Heart left ventricle (tissue), 16 donors: ENCODE results near the gene COMMD1. TPM values are rescaled to one million over a fixed set of nuclear protein-coding genes. Genes with fewer than 3 reads are reported as not detected.

Experiments
- ATAC-seq, 4 donors: fragments of 200-7000 bp; cut with Tn5 transposase; one replicate each; pipeline ENCODE4 v1.9.1; 2020 to 2022; ENCODE audit warnings: moderate library complexity in 4 of 4, mild to moderate bottlenecking in 3 of 4, moderate number of reproducible peaks in 1 of 4
- DNase-seq, 5 donors: peaks; one replicate each; pipeline ENCODE4 v3.0.0-alpha.2; 2020
- H3K27ac ChIP-seq, 12 donors: fragments of 200-600 bp; sonication (generic) in 4 of 12; one replicate each; pipeline versions ENCODE4 v1.5.0 to v1.8.0; 2016 to 2022; ENCODE audit warnings: mild to moderate bottlenecking in 2 of 12
- H3K27me3 ChIP-seq, 9 donors: fragments of 200-600 bp; sonication (generic) in 2 of 9; one replicate each; pipeline versions ENCODE4 v1.5.1 to v1.8.0; 2016 to 2022; ENCODE audit warnings: mild to moderate bottlenecking in 3 of 9
- H3K36me3 ChIP-seq, 9 donors: fragments of 200-600 bp; sonication (generic) in 2 of 9; one replicate each; pipeline versions ENCODE4 v1.5.0 to v1.8.0; 2018 to 2022; ENCODE audit warnings: mild to moderate bottlenecking in 2 of 9
- H3K4me1 ChIP-seq, 12 donors: fragments of 200-600 bp; sonication (generic) in 4 of 12; one replicate each; pipeline versions ENCODE4 v1.5.0 to v1.8.0; 2016 to 2022; ENCODE audit warnings: mild to moderate bottlenecking in 3 of 12
- H3K4me3 ChIP-seq, 12 donors: fragments of 200-600 bp; sonication (generic) in 4 of 12; one replicate each; pipeline versions ENCODE4 v1.5.0 to v1.8.0; 2017 to 2022; ENCODE audit warnings: mild to moderate bottlenecking in 9 of 12, moderate library complexity in 4 of 12
- H3K9me3 ChIP-seq, 12 donors: fragments of 200-600 bp; sonication (generic) in 4 of 12; one replicate each; pipeline versions ENCODE4 v1.5.0 to v1.8.0; 2016 to 2022; ENCODE audit warnings: mild to moderate bottlenecking in 1 of 12
- CTCF ChIP-seq, 12 donors: fragments of 200-600 bp; sonication (generic) in 4 of 12; IDR thresholded peaks; one replicate each; pipeline versions ENCODE4 v1.5.0 to v1.8.0; 2018 to 2022; ENCODE audit warnings: antibody characterized with exemption in 12 of 12, mild to moderate bottlenecking in 5 of 12
- POLR2A ChIP-seq, 2 donors: fragments of 450-650 bp; IDR thresholded peaks; one replicate each; pipeline ENCODE4 v1.6.1; 2017; ENCODE audit warnings: antibody characterized with exemption in 2 of 2, mild to moderate bottlenecking in 2 of 2, moderate library complexity in 2 of 2
- WGBS, 4 donors: extraction: QIAGEN DNeasy Blood & Tissue Kit in 2 of 4; methylation state at CpG; one replicate each; pipeline versions ENCODE4 v1.1.5 to v1.1.7; 2013 to 2018; 5-methylcytosine and 5-hydroxymethylcytosine counted together
- intact Hi-C, 10 donors: fragments of 100-400 bp; cut with DNase I; formaldehyde crosslinking; loops; one replicate each; pipeline versions ENCODE4 v1.11.1 to v1.14.2; 2022
- polyA plus RNA-seq, 2 donors: library from polyadenylated mRNA; stranded (reverse); fragments of 200-250 nt; gene quantifications; one replicate each; pipeline ENCODE4 v1.2.3, GENCODE V29; 2013
- total RNA-seq, 9 donors: library from RNA; depleted of rRNA in 2 of 9; stranded (reverse); fragments of >200 nt in 2 of 9; fragmentation: NEBNext Ultra II Directional in 3 of 9; extraction: Animal tissue kit (Norgen Biotek cat#: 25700) in 3 of 9; gene quantifications; one replicate each; pipeline versions ENCODE4 v1.1.0 to v1.2.4, GENCODE V29; 2016 to 2023
- donor health status: ischemic (EF 13 %, LVEDD 7.1; RV severe dilation, severe dysfunction).
- donor health status: healthy with polysubstance abuse.
- donor health status: DM: no; HTN: yes; CAD: no.
- donor health status: DM: no; HTN: no; CAD: no.
- donor health status: ischemic (EF 25% LVEDD 6.9; RV normal size, moderate dysfunction).
- donor health status: ischemic (EF 25% LVEDD 5.7; RV mildly dilated, moderate dysfunction).
- donor health status: healthy.
- donor health status: DM: yes; HTN: yes; CAD: no.
- donor health status: ischemic (EF 35%, LVEDD 5.7; RV mildly dilated, moderate dysfunction).
- donor health status: nonischemic (EF 11% LVEDD 7.7; RV severe dilation, severe dysfunction).
- donor health status: DM: yes; HTN: yes; CAD: no.
- donor health status: PGD.
- donor health status: ischemic (EF 29% LVEDD 5.4; RV normal size, mild dysfunction).
- donor health status: nonischemic (EF 23%, LVEDD 6.1; RV moderate dilation, normal function).

The COMMD1 gene
- total and polyA plus RNA-seq, 11 donors, result 50.1 to 99.5 (median 69.3) TPM

GRCh38 chr2:62089658-62090057 is 184.2 kb downstream of the COMMD1 start:
- ATAC-seq (peak in 1 of 4 donors; percentile 39), DNase-seq (no peak)
- WGBS, 4 donors, result 53 to 79% (median 66%) methylated on average over 3 of the region's 3 CpGs
- TF ChIP-seq POLR2A (IDR thresholded peaks at IDR 0.05), result no peak
- no peak for TF ChIP-seq CTCF (IDR thresholded peaks at IDR 0.05)
- Histone ChIP-seq H3K4me1 (peaks cover 0 to 6% (median 0%) of the 10 kb centered on the region in 12 donors), H3K4me3 (no peak overlapping the region), H3K36me3 (no peaks in the 10 kb centered on the region), H3K9me3 (no peaks in the 10 kb centered on the region), H3K27ac (no peak overlapping the region), H3K27me3 (no peaks in the 10 kb centered on the region)
- intact Hi-C loops, result no loop called here

- Histone ChIP-seq H3K27ac (no peak overlapping the region), H3K4me1 (peaks cover 0 to 3% (median 0%) of the 10 kb centered on the region in 12 donors), H3K9me3 (no peaks in the 10 kb centered on the region), H3K4me3 (no peak overlapping the region), H3K27me3 (no peaks in the 10 kb centered on the region), H3K36me3 (no peaks in the 10 kb centered on the region)
- ATAC-seq, result no peak
- TF ChIP-seq CTCF (IDR thresholded peaks at IDR 0.05), result no peak
- no peak for TF ChIP-seq POLR2A (IDR thresholded peaks at IDR 0.05)
- intact Hi-C loops, result no loop called here
- WGBS, 4 donors, result 96 to 100% (median 97%) methylated on average over 2 of the region's 2 CpGs
- no peak for DNase-seq
These were observed 186.0 kb downstream of the COMMD1 start for GRCh38 chr2:62091471-62091870.

GRCh38 chr2:62099050-62099449 is 193.6 kb downstream of the COMMD1 start:
- Histone ChIP-seq H3K27ac (no peak overlapping the region), H3K4me3 (no peak overlapping the region), H3K27me3 (no peaks in the 10 kb centered on the region), H3K9me3 (no peaks in the 10 kb centered on the region), H3K36me3 (no peaks in the 10 kb centered on the region), H3K4me1 (peaks cover 0 to 13% (median 0%) of the 10 kb centered on the region in 12 donors)
- WGBS, 4 donors, result 79 to 86% (median 83%) methylated on average over 4 of the region's 4 CpGs
- ATAC-seq (no peak), DNase-seq (no peak)
- no peak for TF ChIP-seq CTCF (IDR thresholded peaks at IDR 0.05)
- no peak for TF ChIP-seq POLR2A (IDR thresholded peaks at IDR 0.05)
- intact Hi-C loops, result no loop called here

GRCh38 chr2:62099523-62100175 is 194.2 kb downstream of the COMMD1 start:
- Histone ChIP-seq H3K27me3 (no peaks in the 10 kb centered on the region), H3K4me3 (no peak overlapping the region), H3K4me1 (peaks cover 0 to 13% (median 0%) of the 10 kb centered on the region in 12 donors), H3K9me3 (no peaks in the 10 kb centered on the region), H3K27ac (no peak overlapping the region), H3K36me3 (no peaks in the 10 kb centered on the region)
- 69 to 76% (median 75%) methylated on average over 10 of the region's 10 CpGs for WGBS, 4 donors
- TF ChIP-seq POLR2A (IDR thresholded peaks at IDR 0.05), result no peak
- no peak for TF ChIP-seq CTCF (IDR thresholded peaks at IDR 0.05)
- ATAC-seq, result no peak
- no peak for DNase-seq
- intact Hi-C loops, result no loop called here
